Measurements from ENCODE around the gene LRFN2. TPM values are rescaled to one million over a fixed set of nuclear protein-coding genes. Genes with fewer than 3 reads are reported as not detected.

LRFN2 gene
- total and polyA plus RNA-seq, 2 of the 8 experiments (the other 6 are each of a cell fraction or from before 2014, with no cell fraction given): 2.3 TPM

DNA sequence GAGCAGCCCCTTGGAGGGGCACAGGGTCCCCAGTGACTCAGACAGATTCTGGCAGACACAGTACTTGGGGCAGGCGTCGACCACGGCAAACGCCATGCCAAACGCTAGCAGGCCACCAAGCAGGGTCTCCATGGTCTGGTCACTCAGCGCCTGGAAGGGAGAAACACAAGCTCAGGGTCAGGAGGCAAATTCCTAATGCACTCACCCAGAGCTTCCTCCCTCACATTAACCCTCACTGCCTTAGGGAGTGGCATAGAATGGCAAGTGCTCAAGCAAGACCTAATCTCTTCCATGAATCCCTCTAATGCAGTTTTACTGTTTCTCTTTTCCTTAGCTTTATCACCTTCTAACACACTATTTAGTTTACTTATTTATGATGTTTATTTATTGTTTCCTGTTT, 154.2 kb downstream of the LRFN2 start:
- Histone ChIP-seq H3K9ac (replicated peaks in 1 of 4; ENCODE audit: extremely low read depth in 1 of 4, low read depth in 3 of 4, low read length in 3 of 4) (no peak overlapping the region), H3K4me1 (replicated peaks in 1 of 4; ENCODE audit: control insufficient read depth in 3 of 4, insufficient read depth in 4 of 4, low read length in 3 of 4) (no peaks in the 10 kb centered on the region), H4K20me1 (replicated peaks in 1 of 2; ENCODE audit: control insufficient read depth in 1 of 2, insufficient read depth in 2 of 2, low read length in 2 of 2) (no peaks in the 10 kb centered on the region), H2BK12ac (ENCODE audit: low read depth, low read length) (no peak overlapping the region), H2BK120ac (replicated peaks; ENCODE audit: low read depth, low read length) (no peak overlapping the region), H2AFZ (ENCODE audit: low read length) (no peak overlapping the region), H2BK15ac (ENCODE audit: low read length) (no peak overlapping the region), H3K9me3 (ENCODE audit: insufficient read depth in 2 of 2, low read depth in 1 of 2, low read length in 1 of 2) (peaks cover 5 to 10% of the 10 kb centered on the region in 2 experiments), H4K5ac (ENCODE audit: insufficient read length, low read depth, low read length) (no peak overlapping the region), H2BK5ac (ENCODE audit: low read depth, low read length) (no peak overlapping the region), H3K4ac (replicated peaks; ENCODE audit: insufficient read length, low read depth, low read length) (no peak overlapping the region), H3K4me3 (ENCODE audit: extremely low read depth in 1 of 4, insufficient read depth in 2 of 4, low read depth in 3 of 4, low read length in 4 of 4) (no peak overlapping the region), H4K91ac (replicated peaks; ENCODE audit: insufficient read length, low read length) (no peak overlapping the region), H3K79me1 (ENCODE audit: low read depth, low read length) (no peaks in the 10 kb centered on the region), H3K4me2 (ENCODE audit: insufficient read depth in 1 of 2, low read depth in 2 of 2, low read length in 2 of 2) (no peak overlapping the region), H2AK5ac (ENCODE audit: low read depth, low read length) (no peak overlapping the region), H3K23me2 (ENCODE audit: low read depth, low read length) (no peaks in the 10 kb centered on the region; the same call in 1 of the 2 replicates), H3K56ac (replicated peaks; ENCODE audit: insufficient read length, low read depth, low read length) (no peak overlapping the region), H3K36me3 (ENCODE audit: control insufficient read depth in 2 of 4, insufficient read depth in 4 of 4, low read length in 3 of 4) (no peaks in the 10 kb centered on the region), H3K23ac (ENCODE audit: insufficient read length) (no peak overlapping the region), H3K18ac (ENCODE audit: extremely low read depth, low read length) (no peak overlapping the region), H2BK20ac (ENCODE audit: low read length) (no peak overlapping the region), H3K27me3 (replicated peaks in 1 of 4; ENCODE audit: control insufficient read depth in 3 of 4, extremely low read depth in 1 of 4, insufficient read depth in 3 of 4, low read length in 3 of 4) (no peaks in the 10 kb centered on the region), H3K79me2 (ENCODE audit: control insufficient read depth in 1 of 2, insufficient read depth in 2 of 2, low read length in 2 of 2) (no peaks in the 10 kb centered on the region), H3K14ac (ENCODE audit: insufficient read length) (no peak overlapping the region), H4K8ac (ENCODE audit: extremely low read depth, insufficient read depth, low read length) (no peak overlapping the region), H3K27ac (ENCODE audit: low read depth, low read length) (no peak overlapping the region)
- no peak for DNase-seq (ENCODE audit: low read depth in 1 of 2, low spot score in 2 of 2)
- CTCF ChIA-PET (ENCODE audit: partially characterized antibody): interaction anchor here (0.6 to 1.2 kb wide), 7 partner anchors 10 to 589 kb away, joined by 3 to 4 read pairs (median 3); no protein-coding TSS in a partner anchor
- POLR2A ChIA-PET (ENCODE audit: partially characterized antibody): interaction anchor here (1.4 to 2.1 kb wide), 2 partner anchors 11 to 12 kb away, joined by 3 to 5 read pairs; no protein-coding TSS in a partner anchor
- TF ChIP-seq RAD21 (IDR thresholded peaks at IDR 0.05 in 1 of 2, conservative IDR thresholded peaks at IDR 0.05 in 1 of 2; ENCODE audit: low read depth in 2 of 2, low read length in 2 of 2) (no peak), TAF7 (optimal IDR thresholded peaks at IDR 0.05; ENCODE audit: borderline replicate concordance, low read depth, low read length) (no peak), POU5F1 (IDR thresholded peaks at IDR 0.05; ENCODE audit: low read depth, low read length) (no peak), TAF1 (IDR thresholded peaks at IDR 0.05; ENCODE audit: low read depth, low read length) (no peak), NANOG (IDR thresholded peaks at IDR 0.05; ENCODE audit: insufficient read depth, low read depth, low read length, poor library complexity, severe bottlenecking) (no peak), EP300 (IDR thresholded peaks at IDR 0.05; ENCODE audit: borderline replicate concordance in 1 of 2, low read depth in 2 of 2, low read length in 2 of 2) (no peak), CREB1 (IDR thresholded peaks at IDR 0.05) (no peak), SAP30 (IDR thresholded peaks at IDR 0.05; ENCODE audit: insufficient read depth, insufficient replicate concordance, low read length) (no peak), GTF2F1 (IDR thresholded peaks at IDR 0.05; ENCODE audit: borderline replicate concordance, low read depth, low read length) (no peak), SIRT6 (IDR thresholded peaks at IDR 0.05; ENCODE audit: low read length) (no peak), ZNF274 (IDR thresholded peaks at IDR 0.05; ENCODE audit: borderline replicate concordance, extremely low read depth, low read length) (no peak), PHF8 (conservative IDR thresholded peaks at IDR 0.05; ENCODE audit: low read depth, low read length) (no peak), NRF1 (IDR thresholded peaks at IDR 0.05; ENCODE audit: low read depth, low read length) (no peak)
- FAIRE-seq: no peak
- 91% methylated on average over 6 of the region's 6 CpGs; no CpG with 5 or more reads in 1 of the 2 experiments for WGBS, 2 experiments (ENCODE audit: extremely low coverage in 1 of 2, insufficient coverage in 1 of 2, insufficient read length in 1 of 2, insufficient replicate concordance in 2 of 2, low coverage in 1 of 2, low lambda C conversion rate in 2 of 2, missing lambda C conversion rate in 1 of 2)

All from H1 (cell line).